Endometrial microvascular endothelial cells (primary cell): ENCODE data around the gene IGDCC3. TPM values are rescaled to one million over a fixed set of nuclear protein-coding genes. Genes with fewer than 3 reads are reported as not detected.
"Not testable (repeated sequence)": the region's sequence is repeated elsewhere in the genome, so short reads cannot be mapped to it uniquely, and the experiment has no call there.

Experiments
- in situ Hi-C: cut with HindIII; loops from 2 replicates; pipeline ENCODE4 v1.10.0; 2017; ENCODE audit warnings: low sequenced_read_pairs, low pct_unique_long_range_greater_than_20kb; ENCODE audit errors: inconsistent ontology term
- total RNA-seq: library from RNA; depleted of rRNA; stranded (reverse); fragments of >200 nt; gene quantifications from one replicate; pipeline ENCODE4 v1.2.3, GENCODE V29; 2015; ENCODE audit errors: inconsistent ontology term

The IGDCC3 gene
- total RNA-seq, 1 donor from 2014 or later, result not detected

DNA sequence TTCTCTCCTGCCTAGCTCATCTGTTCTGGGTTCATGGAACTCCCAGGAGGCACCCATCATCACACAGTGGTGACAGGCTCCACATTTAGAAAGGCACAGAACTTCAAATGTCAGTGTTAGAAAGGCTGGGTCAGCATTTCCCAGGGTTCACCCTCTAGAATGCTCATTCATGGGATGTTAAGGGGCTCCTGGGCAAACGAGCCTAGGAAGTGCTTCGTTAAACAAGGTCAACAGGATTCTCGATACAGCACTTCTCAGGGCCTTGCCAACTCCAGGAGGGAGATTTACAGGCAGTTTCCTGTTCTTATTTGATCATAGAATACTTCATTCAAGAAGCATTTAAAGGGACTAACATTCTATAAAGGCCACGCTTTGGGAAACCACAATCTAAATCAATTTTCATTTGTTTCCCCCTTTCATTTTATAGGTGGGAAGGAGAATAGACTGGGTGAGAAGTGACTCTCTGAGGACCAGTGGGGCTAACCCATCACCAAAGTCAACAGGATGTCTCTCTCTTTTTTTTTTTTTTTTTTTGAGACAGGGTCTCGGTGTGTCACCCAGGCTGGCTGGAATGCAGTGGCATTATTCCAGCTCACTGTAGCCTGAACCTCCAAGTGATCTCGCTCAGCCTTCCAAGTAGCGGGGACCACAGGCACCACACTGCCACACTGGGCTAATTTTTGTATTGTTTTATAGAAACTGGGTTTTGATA, 30.7 kb upstream of the IGDCC3 start:
- in situ Hi-C loops, result no loop called here

- in situ Hi-C loops, result no loop called here
Observed at GRCh38 chr15:65406424-65407000, 28.7 kb upstream of the IGDCC3 start.

- in situ Hi-C loops, result no loop called here
Observed at GRCh38 chr15:65405791-65406423, 28.1 kb upstream of the IGDCC3 start.

DNA sequence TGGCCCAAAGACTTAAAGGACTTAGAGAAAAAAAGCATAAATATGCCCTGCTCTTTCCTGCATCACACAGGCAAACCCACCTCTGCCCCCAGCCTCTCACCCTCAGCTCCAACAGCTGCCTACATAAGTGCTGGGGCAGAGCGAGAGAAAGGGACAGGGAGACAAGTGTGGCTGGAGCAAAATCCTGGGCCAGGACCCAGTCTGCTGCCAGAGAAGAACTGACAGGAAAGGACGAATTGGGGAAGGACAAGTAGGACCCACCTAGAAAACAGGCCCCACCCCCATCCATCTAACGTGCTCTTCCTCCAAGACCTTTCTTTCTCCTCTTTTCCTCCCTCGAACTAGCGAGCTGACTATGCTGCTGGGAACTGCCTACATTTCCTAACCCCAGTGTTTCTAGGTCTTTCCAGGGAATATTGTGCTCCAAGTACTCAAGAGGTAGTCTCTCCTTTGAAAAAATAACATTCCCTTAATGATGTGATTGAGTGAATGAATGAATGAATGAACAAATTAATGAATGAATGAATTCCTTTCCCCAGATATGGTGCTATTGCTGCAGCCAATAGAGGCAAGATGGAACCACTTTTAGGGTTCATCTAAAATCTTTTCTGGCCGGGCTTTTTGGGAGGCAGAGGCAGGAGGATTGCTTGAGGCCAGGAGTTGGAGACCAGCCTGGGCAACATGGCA, 26.5 kb upstream of the IGDCC3 start:
- in situ Hi-C loops, result no loop called here

DNA sequence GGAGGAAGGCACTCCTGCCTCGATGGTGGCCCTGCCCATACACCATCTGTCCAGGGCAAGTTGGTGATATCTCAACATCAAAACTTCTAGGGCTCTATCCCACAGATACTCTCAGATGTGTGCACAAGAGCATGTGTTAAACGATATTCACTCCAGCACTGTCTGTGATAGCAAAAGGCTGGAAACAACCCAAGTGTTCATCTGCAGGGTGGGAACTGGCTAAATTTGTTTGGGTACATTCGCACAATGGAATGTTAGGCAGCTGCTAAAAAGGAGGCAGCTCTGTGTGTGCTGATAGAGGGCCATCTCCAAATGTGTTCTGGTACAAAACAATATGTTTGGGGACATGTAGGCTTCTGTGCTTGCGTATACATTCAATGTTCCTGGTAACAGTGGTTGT, 25.2 kb upstream of the IGDCC3 start:
- in situ Hi-C loops, result no loop called here

GRCh38 chr15:65401611-65402240, 23.9 kb upstream of the IGDCC3 start:
- in situ Hi-C loops, result no loop called here

- in situ Hi-C loops, result no loop called here
Observed at GRCh38 chr15:65400760-65401610, 23.2 kb upstream of the IGDCC3 start.

DNA sequence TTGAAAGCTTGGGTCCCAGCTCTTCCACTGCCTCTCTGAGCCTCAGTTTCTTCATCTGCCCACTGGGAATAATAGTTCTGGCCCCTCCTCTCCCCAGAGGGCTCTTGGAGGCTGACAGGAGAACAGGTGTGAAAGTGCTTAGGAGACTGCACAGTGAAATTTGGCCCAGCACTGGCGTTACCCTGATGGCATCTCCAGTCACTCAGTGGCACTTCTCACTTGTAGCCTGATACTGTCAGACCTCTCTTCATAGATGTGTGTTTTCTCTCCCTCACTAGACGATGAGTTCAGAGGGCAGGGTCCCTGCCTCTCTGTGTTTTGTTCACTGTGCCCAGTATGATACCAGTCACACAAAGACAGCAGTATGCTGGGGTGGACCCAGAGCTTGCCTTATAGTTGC, 22.2 kb upstream of the IGDCC3 start:
- in situ Hi-C loops, result no loop called here

DNA sequence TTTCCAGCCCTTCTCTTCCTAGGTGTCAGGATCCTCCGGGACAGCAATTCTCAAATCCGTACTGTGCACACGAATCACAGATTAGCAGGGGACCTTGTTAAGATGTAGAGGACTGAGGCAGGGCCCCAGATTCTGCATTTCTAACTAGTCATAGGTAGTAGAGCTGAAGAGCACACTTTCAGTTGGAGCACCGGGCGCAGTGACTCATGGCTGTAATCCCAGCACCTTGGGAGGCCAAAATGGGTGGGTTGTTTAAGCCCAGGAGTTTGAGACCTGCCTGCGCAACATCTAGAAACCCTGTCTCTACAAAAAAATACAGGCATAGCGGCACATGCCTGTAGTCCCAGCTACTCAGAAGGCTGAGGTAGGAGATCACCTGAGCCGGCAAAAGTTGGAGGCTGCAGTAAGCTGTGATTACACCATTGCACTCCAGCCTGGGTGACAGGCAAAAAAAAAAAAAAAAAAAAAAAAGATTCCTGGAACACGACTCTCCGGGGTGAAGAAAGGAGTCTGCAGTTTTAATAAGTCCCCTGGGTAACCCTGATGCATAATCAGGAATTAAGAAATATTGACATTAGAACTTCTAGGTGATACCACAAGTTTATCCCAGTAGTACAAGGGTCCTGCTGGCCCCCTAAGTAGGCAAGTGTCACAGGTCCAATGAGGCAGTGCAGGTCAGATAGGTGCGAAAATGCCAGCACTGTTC, 21.4 kb upstream of the IGDCC3 start:
- in situ Hi-C loops, result no loop called here

DNA sequence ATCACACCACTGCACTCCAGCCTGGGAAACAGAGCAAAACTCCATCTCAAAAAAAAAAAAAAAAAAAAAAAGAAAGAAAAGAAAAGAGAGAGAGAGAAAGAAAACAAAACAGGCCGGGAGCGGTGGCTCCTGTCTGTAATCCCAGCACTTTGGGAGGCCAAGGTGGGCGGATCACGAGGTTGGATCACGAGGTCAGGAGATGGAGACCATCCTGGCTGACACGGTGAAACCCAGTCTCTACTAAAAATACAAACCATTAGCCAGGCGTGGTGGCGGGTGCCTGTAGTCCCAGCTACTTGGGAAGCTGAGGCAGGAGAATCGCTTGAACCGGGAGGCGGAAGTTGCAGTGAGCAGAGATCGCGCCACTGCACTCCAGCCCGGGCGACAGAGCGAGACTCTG, 20.7 kb upstream of the IGDCC3 start:
- in situ Hi-C loops, result not testable (repeated sequence)

GRCh38 chr15:65396965-65397317, 19.1 kb upstream of the IGDCC3 start:
- in situ Hi-C loops, result no loop called here

GRCh38 chr15:65396283-65396964, 18.6 kb upstream of the IGDCC3 start:
- in situ Hi-C loops, result no loop called here

GRCh38 chr15:65395567-65396202, 17.9 kb upstream of the IGDCC3 start:
- in situ Hi-C loops, result no loop called here

GRCh38 chr15:65394936-65395335, 17.1 kb upstream of the IGDCC3 start:
- in situ Hi-C loops, result no loop called here

DNA sequence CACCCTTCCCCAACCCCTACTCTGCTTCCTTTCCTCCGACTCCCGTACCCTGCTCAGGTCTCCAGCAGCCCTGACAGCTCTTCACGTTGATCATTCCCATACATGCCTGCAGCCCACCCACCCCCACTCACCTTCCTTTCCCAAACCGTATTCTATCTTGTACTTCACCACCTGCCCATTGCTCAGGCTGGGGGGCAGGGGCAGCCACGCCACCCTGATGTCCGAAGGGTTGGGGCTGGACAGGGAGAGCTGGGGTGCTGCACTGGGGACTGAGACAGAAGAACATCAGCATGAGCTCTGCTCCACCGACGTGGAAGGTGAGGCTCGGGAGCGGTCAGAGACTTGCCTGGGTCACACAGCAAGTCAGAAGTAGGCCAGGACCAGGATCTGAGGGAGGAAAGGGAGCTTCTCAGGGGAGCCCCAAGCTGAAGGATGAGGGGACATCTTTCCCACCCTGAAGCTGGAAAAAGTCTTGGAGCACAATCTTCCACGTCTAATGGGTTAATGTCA, 16.5 kb upstream of the IGDCC3 start:
- in situ Hi-C loops, result no loop called here

DNA sequence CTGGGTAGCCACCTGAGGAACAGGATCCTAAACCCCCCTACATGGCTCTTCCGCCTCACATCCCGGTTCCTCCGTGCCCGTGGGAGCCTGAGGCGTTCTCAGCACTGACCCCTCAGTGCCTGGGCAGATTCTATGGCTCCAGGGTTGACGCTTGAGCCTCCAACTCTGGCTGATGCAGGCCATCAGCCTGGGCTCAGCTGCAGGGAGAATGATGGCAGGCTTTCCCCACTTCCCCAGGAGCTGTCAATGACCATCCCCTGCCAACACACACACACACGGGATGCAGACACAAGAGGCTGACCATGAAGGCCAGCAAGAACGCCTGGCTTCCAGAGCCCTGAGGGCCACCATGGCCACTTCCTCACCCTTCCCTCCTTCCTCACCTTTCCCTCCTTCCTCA, 15.8 kb upstream of the IGDCC3 start:
- in situ Hi-C loops, result no loop called here

- in situ Hi-C loops, result no loop called here
Observed at GRCh38 chr15:65393091-65393490, 15.3 kb upstream of the IGDCC3 start.
